ENCODE measurements around the gene RTN4RL1.

RTN4RL1 gene

DNA sequence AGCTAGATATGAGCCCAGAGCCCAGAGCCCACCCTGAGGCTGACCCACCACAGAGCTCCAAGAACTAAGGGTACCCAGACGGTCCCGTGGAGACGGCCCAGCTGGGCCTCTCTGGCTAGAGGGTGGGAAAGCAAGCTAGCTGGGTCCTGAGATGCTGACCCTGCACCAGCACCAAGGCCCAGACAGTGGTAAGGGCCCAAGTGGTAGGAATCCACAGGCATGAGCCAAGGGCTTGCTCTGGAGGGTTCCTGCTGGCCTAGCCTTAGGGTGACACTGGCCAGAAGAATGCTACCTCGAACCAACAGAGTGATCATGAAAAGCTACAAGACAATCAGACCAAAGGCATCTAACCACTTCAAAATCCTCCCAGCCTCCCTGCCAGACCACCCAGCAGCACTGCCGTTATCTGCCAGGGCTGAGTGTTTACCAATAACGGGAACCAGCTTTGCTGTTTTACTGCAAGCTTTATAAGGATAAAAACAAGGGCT, 42.9 kb upstream of the RTN4RL1 start:
- Histone ChIP-seq H3K9ac (ENCODE audit: low read length) (no peak overlapping the region), H2AFZ (ENCODE audit: low read length) (no peak overlapping the region), H3K36me3 (ENCODE audit: insufficient read depth, low read length) (peaks cover 14% of the 10 kb centered on the region), H3K9me3 (ENCODE audit: low read length) (no peaks in the 10 kb centered on the region), H3K9me2 (ENCODE audit: low read depth, low read length) (no peaks in the 10 kb centered on the region), H3K4me1 (ENCODE audit: insufficient read depth, low read length, severe bottlenecking) (peaks cover 39% of the 10 kb centered on the region), H3F3A (ENCODE audit: insufficient read depth, low read length) (no peaks in the 10 kb centered on the region), H3K4me2 (ENCODE audit: low read length) (no peak overlapping the region), H3K27me3 (ENCODE audit: insufficient read depth, low read length) (no peaks in the 10 kb centered on the region), H3K4me3 (ENCODE audit: low read depth, low read length, poor library complexity, severe bottlenecking) (no peak overlapping the region), H3K79me2 (ENCODE audit: insufficient read depth, low read length) (no peaks in the 10 kb centered on the region), H4K20me1 (ENCODE audit: insufficient read depth, low read length) (no peaks in the 10 kb centered on the region), H3K27ac (ENCODE audit: low read depth, low read length, poor library complexity, severe bottlenecking) (no peak overlapping the region)
- TF ChIP-seq, protein P1, sequence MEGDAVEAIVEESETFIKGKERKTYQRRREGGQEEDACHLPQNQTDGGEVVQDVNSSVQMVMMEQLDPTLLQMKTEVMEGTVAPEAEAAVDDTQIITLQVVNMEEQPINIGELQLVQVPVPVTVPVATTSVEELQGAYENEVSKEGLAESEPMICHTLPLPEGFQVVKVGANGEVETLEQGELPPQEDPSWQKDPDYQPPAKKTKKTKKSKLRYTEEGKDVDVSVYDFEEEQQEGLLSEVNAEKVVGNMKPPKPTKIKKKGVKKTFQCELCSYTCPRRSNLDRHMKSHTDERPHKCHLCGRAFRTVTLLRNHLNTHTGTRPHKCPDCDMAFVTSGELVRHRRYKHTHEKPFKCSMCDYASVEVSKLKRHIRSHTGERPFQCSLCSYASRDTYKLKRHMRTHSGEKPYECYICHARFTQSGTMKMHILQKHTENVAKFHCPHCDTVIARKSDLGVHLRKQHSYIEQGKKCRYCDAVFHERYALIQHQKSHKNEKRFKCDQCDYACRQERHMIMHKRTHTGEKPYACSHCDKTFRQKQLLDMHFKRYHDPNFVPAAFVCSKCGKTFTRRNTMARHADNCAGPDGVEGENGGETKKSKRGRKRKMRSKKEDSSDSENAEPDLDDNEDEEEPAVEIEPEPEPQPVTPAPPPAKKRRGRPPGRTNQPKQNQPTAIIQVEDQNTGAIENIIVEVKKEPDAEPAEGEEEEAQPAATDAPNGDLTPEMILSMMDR (IDR thresholded peaks at IDR 0.05; ENCODE audit: low read length), result no peak
- TF ChIP-seq EZH2 (IDR thresholded peaks at IDR 0.05; ENCODE audit: borderline replicate concordance, low read length), result no peak

DNA sequence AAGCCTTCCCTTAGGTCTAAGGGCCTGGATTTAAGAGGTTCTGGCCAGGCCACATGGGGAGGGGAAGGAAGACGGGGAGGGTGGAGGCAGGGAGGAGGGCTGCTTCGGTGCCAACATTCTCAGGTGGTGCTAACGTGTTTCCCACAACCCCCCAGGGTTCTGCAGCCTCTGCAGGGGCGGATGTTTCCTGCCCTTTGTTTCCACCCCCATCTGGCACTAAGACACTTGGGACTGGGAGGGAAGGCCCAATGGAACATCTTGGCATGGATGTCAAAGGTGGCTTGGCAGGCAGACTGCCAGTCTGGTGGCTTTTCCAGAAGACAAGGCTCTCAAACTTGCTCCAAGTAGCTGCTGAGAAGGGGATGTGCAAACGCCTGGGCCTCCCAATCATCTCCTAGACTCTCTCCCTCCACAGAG, 42.5 kb upstream of the RTN4RL1 start:
- Histone ChIP-seq H3K4me1 (ENCODE audit: insufficient read depth, low read length, severe bottlenecking) (peaks cover 39% of the 10 kb centered on the region), H2AFZ (ENCODE audit: low read length) (no peak overlapping the region), H3K9ac (ENCODE audit: low read length) (no peak overlapping the region), H3K27ac (ENCODE audit: low read depth, low read length, poor library complexity, severe bottlenecking) (no peak overlapping the region), H3K4me3 (ENCODE audit: low read depth, low read length, poor library complexity, severe bottlenecking) (no peak overlapping the region), H3F3A (ENCODE audit: insufficient read depth, low read length) (no peaks in the 10 kb centered on the region), H4K20me1 (ENCODE audit: insufficient read depth, low read length) (no peaks in the 10 kb centered on the region), H3K9me2 (ENCODE audit: low read depth, low read length) (no peaks in the 10 kb centered on the region), H3K36me3 (ENCODE audit: insufficient read depth, low read length) (peaks cover 19% of the 10 kb centered on the region), H3K79me2 (ENCODE audit: insufficient read depth, low read length) (no peaks in the 10 kb centered on the region), H3K27me3 (ENCODE audit: insufficient read depth, low read length) (no peaks in the 10 kb centered on the region), H3K4me2 (ENCODE audit: low read length) (no peak overlapping the region), H3K9me3 (ENCODE audit: low read length) (no peaks in the 10 kb centered on the region)
- TF ChIP-seq EZH2 (IDR thresholded peaks at IDR 0.05; ENCODE audit: borderline replicate concordance, low read length), result no peak
- TF ChIP-seq, protein P1 (IDR thresholded peaks at IDR 0.05; ENCODE audit: low read length), result no peak

DNA sequence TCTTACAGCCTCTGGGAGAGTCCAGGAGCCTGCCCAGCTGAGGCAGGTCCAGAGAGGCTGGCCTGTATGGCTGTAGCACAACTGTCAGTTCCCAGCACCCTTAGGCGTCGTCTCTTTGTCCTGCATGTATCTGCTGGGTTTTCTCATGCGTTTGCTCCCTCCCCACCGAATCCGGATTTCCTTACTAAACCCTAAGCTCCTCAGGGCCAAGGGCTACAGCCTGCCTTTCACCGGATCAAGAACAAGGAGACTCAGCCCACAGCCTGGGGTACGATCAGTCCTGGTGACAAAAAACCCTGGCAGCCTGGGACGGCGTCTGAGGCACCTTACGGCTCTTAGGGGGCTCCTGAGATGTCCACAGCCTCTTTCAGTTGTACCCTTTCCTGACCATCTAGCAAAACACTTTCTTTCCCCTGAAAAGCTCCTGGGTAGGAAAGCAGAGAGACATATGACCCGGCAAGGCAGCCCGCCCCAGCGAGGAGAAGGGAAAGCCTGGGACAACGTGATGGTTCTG, 42.0 kb upstream of the RTN4RL1 start:
- H3K27me3 ChIP-seq (ENCODE audit: insufficient read depth, low read length), result no peaks in the 10 kb centered on the region
- no peak overlapping the region for H2AFZ ChIP-seq (ENCODE audit: low read length)
- H3K9me3 ChIP-seq (ENCODE audit: low read length), result no peaks in the 10 kb centered on the region
- no peaks in the 10 kb centered on the region for H4K20me1 ChIP-seq (ENCODE audit: insufficient read depth, low read length)
- H3K36me3 ChIP-seq (ENCODE audit: insufficient read depth, low read length), result peaks cover 23% of the 10 kb centered on the region
- H3K9ac ChIP-seq (ENCODE audit: low read length), result no peak overlapping the region
- no peaks in the 10 kb centered on the region for H3F3A ChIP-seq (ENCODE audit: insufficient read depth, low read length)
- H3K4me2 ChIP-seq (ENCODE audit: low read length), result no peak overlapping the region
- no peak overlapping the region for H3K27ac ChIP-seq (ENCODE audit: low read depth, low read length, poor library complexity, severe bottlenecking)
- TF ChIP-seq, protein P1 (IDR thresholded peaks at IDR 0.05; ENCODE audit: low read length), result no peak
- no peak for TF ChIP-seq EZH2 (IDR thresholded peaks at IDR 0.05; ENCODE audit: borderline replicate concordance, low read length)
- H3K79me2 ChIP-seq (ENCODE audit: insufficient read depth, low read length), result no peaks in the 10 kb centered on the region
- peaks cover 39% of the 10 kb centered on the region for H3K4me1 ChIP-seq (ENCODE audit: insufficient read depth, low read length, severe bottlenecking)
- no peaks in the 10 kb centered on the region for H3K9me2 ChIP-seq (ENCODE audit: low read depth, low read length)
- no peak overlapping the region for H3K4me3 ChIP-seq (ENCODE audit: low read depth, low read length, poor library complexity, severe bottlenecking)

All from OCI-LY1 (cell line).